HG03521 (cell line): Measurements from ENCODE around the gene SPACA9.

Experiments
- ATAC-seq: cut with Tn5 transposase; IDR thresholded peaks from one replicate; pipeline ENCODE4 v1.9.1; 2021; ENCODE audit warnings: mild to moderate bottlenecking, moderate library complexity; ENCODE audit not compliant: unreplicated experiment

Gene SPACA9

GRCh38 chr9:132888151-132888550 lies 9.5 kb downstream of the SPACA9 start:
- no peak for ATAC-seq

- no peak for ATAC-seq
Observed at GRCh38 chr9:132892400-132892799, 13.7 kb downstream of the SPACA9 start.

- no peak for ATAC-seq
Observed at GRCh38 chr9:132894346-132894745, 15.6 kb downstream of the SPACA9 start.

- ATAC-seq: no peak
Observed at GRCh38 chr9:132894862-132895835, 16.5 kb downstream of the SPACA9 start.

- ATAC-seq: no peak
Observed at GRCh38 chr9:132896264-132896663, 17.6 kb downstream of the SPACA9 start.

GRCh38 chr9:132896906-132897305 lies 18.2 kb downstream of the SPACA9 start:
- no peak for ATAC-seq

GRCh38 chr9:132898051-132898450 lies 19.4 kb downstream of the SPACA9 start:
- no peak for ATAC-seq

- ATAC-seq: no peak
Observed at GRCh38 chr9:132901858-132902831, 23.4 kb downstream of the SPACA9 start.

GRCh38 chr9:132903574-132904492 lies 25.1 kb downstream of the SPACA9 start:
- no peak for ATAC-seq

- no peak for ATAC-seq
Observed at GRCh38 chr9:132905726-132906125, 27.0 kb downstream of the SPACA9 start.

GRCh38 chr9:132908635-132909034 lies 29.9 kb downstream of the SPACA9 start:
- no peak for ATAC-seq

- no peak for ATAC-seq
Observed at GRCh38 chr9:132909311-132909710, 30.6 kb downstream of the SPACA9 start.

GRCh38 chr9:132910376-132910775 lies 31.7 kb downstream of the SPACA9 start:
- no peak for ATAC-seq

GRCh38 chr9:132912131-132912530 lies 33.4 kb downstream of the SPACA9 start:
- ATAC-seq: no peak

- ATAC-seq: no peak
Observed at GRCh38 chr9:132914924-132915323, 36.2 kb downstream of the SPACA9 start.

GRCh38 chr9:132919614-132920268 lies 41.0 kb downstream of the SPACA9 start:
- no peak for ATAC-seq

GRCh38 chr9:132923346-132923902 lies 44.7 kb downstream of the SPACA9 start:
- no peak for ATAC-seq

GRCh38 chr9:132927704-132928103 lies 49.0 kb downstream of the SPACA9 start:
- ATAC-seq: no peak

GRCh38 chr9:132931178-132931735 lies 52.6 kb downstream of the SPACA9 start:
- ATAC-seq: no peak
